Activated naive CD8-positive, alpha-beta T cell treated with anti-CD3 and anti-CD28 coated beads for 36 hours (primary cell): ENCODE results near the gene INPP5D. TPM values are rescaled to one million over a fixed set of nuclear protein-coding genes. Genes with fewer than 3 reads are reported as not detected.

Source experiments
- DNase-seq: peaks from one replicate; pipeline ENCODE4 v3.0.0; 2021
- H3K27ac Mint-ChIP-seq: one replicate; pipeline ENCODE4 v1.8.0; 2022; ENCODE audit warnings: mild to moderate bottlenecking, moderate library complexity, mixed read lengths
- H3K27me3 Mint-ChIP-seq: one replicate; pipeline ENCODE4 v1.8.0; 2022; ENCODE audit warnings: mild to moderate bottlenecking, mixed read lengths
- H3K36me3 Mint-ChIP-seq: one replicate; pipeline ENCODE4 v1.8.0; 2021; ENCODE audit warnings: mild to moderate bottlenecking, mixed read lengths
- H3K4me1 Mint-ChIP-seq: one replicate; pipeline ENCODE4 v1.8.0; 2021; ENCODE audit warnings: mixed read lengths
- H3K4me3 Mint-ChIP-seq: one replicate; pipeline ENCODE4 v1.8.0; 2022; ENCODE audit warnings: mild to moderate bottlenecking, moderate library complexity, mixed read lengths
- H3K9me3 Mint-ChIP-seq: one replicate; pipeline ENCODE4 v1.8.0; 2022; ENCODE audit warnings: mixed read lengths
- total RNA-seq, 2 experiments: library from RNA; stranded (reverse); gene quantifications; one replicate each; pipeline ENCODE4 v1.2.3, GENCODE V29; 2021

INPP5D gene
- total RNA-seq, 2 experiments from 2014 or later: 38.7 to 41.8 TPM

DNA sequence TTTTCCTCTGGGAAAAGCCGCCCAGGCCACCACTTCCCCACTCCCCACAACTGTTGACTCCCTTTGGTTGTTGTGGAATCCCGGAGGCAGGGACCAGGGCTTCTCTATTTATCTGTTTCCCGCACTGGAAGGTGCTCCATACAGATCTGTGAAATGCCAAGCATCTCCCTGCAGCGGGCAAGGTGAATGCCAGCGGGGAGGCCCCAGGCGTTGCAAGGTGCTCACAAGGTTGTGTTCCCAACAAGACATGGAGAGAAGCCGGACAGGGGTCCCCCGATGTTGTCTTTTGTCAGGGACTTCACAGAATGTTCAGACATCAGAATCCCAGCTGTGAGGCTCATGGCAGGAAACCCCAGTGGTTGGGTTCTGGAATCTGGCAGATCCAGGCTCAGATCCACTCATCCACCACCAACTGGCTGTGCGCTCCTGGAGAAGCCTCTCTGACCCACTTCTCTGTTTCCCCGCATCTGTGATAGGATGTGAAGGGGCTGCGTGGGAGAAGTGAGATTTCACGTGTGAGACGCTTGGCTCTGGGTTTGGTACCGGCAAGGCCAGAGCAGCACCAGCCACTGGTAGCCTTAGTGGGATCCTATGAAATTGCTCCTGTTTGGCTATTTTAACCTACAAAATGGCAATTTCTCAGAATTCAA lies 36.3 kb upstream of the INPP5D start:
- DNase-seq: no peak
- Mint-ChIP-seq H3K9me3 (no peaks in the 10 kb centered on the region), H3K27ac (no peak overlapping the region), H3K27me3 (no peaks in the 10 kb centered on the region), H3K36me3 (no peaks in the 10 kb centered on the region), H3K4me1 (no peaks in the 10 kb centered on the region), H3K4me3 (no peak overlapping the region)

DNA sequence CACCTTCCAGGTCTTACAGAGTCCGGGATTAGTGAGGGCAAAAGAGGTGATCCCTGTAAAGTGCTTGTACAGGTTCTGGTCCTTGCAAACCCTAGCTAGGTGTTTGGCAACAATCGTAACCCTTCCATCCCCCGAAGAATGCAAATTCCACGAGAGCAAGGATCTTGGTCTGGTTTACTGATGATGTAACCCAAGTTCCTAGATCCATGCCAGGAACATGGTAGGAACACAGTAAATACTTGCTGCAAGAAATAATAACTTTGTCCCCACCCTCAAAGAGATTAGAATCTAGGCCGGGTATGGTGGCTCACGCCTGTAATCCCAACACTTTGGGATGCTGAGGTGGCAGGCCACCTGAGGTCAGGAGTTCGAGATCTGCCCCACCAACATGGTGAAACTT lies 34.4 kb upstream of the INPP5D start:
- Mint-ChIP-seq H3K4me3 (no peak overlapping the region), H3K9me3 (no peaks in the 10 kb centered on the region)

DNA sequence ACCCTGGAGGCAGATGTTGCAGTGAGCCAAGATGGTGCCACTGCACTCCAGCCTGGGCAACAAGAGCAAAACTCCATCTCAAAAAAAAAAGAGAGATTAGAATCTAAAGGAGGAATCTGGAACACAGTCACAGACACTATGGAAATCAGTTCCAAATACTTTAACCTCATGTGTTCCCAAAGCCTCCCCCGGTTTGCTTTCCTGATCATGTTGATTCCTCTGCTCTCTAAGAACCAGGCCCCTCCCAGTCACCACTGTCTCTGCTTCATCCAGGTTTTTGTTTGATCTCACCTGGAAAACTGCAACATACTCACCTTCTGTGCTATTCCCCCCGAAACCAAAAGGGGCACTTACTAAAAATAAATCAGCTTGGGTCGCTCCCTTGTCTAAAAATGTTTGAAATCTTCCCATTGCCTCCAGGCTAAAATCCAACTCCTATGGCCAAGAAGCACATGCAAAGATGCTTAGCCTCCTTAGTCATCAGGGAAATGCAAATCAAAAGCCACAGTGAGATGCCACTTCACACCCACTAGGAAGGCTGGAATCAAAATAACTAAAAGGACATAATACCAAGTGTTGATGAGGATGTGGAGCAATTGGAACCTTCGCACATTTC lies 33.8 kb upstream of the INPP5D start:
- Mint-ChIP-seq H3K4me3 (no peak overlapping the region), H3K4me1 (no peaks in the 10 kb centered on the region), H3K9me3 (no peaks in the 10 kb centered on the region), H3K27me3 (no peaks in the 10 kb centered on the region), H3K27ac (no peak overlapping the region), H3K36me3 (no peaks in the 10 kb centered on the region)
- no peak for DNase-seq

More for the DNA sequence above, 34.4 kb upstream of the INPP5D start:
- H3K4me1 Mint-ChIP-seq: no peaks in the 10 kb centered on the region
- no peaks in the 10 kb centered on the region for H3K36me3 Mint-ChIP-seq
- no peak for DNase-seq
- no peaks in the 10 kb centered on the region for H3K27me3 Mint-ChIP-seq
- H3K27ac Mint-ChIP-seq: no peak overlapping the region

DNA sequence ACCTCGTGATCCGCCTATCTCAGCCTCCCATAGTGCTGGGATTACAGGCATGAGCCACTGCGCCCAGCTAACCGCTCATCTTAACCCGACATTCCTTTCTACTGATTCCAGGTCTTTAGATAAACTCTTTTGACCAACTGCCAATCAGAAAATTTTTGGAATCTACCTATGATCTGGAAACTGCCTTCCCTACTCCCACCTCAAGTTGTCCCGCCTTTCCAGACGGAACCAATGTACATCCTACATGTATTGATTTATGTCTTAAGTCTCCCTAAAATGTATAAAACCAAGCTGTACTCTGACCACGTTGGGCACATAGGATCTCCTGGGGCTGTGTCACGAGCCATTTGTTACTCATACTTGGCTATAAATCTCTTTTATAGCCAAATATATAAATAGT lies 30.8 kb upstream of the INPP5D start:
- H3K4me1 Mint-ChIP-seq: peaks cover 1% of the 10 kb centered on the region
- H3K9me3 Mint-ChIP-seq: no peaks in the 10 kb centered on the region
- no peaks in the 10 kb centered on the region for H3K27me3 Mint-ChIP-seq
- no peak for DNase-seq
- no peaks in the 10 kb centered on the region for H3K36me3 Mint-ChIP-seq
- H3K27ac Mint-ChIP-seq: no peak overlapping the region
- H3K4me3 Mint-ChIP-seq: no peak overlapping the region

DNA sequence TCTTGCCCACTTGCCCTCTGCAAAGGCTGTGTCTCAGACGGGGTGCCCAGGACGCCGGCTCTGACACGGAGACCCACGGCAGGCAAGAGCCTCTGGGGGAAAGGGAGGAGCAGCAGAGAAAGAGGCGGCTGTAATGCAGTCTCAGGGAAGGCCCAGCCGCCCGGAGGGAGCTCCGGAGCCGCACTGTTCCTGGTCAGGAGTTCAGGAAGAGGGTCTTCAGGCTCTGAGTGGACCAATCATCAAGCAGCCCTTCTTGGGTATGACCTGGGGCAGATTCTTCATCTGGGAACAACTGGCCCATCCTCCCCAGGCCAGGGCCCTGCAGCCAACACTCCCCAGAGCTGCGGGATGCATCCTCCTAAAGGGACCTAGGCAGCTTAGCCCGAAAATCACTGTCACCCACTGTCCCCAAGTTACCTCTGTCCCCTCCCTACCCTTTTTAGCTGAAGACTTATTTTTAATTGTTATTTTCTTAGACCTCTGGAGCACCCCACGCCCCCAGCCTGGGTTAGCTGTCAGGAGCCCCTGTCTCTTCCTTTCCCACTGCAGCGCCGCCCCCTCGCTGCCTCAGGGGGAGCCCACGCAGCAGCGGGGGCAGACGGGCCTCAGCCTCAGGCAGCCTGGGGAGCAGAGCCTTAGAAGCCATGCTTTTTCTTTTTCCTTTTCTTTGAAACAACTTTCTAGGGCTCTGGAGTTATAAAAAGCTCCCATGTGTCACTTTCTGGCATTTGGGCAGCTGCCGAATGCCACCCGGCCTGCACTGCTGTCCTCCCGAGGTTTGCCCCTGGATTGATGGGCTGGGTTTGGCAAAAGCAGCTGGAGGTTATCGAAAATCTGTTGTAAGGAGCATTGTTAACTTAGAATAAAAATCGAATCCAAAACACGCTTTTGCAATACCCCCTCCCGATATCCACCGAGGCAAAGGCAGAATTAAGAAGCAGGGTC lies 28.3 kb upstream of the INPP5D start:
- H3K36me3 Mint-ChIP-seq: no peaks in the 10 kb centered on the region
- peaks cover 1% of the 10 kb centered on the region for H3K4me1 Mint-ChIP-seq
- H3K27ac Mint-ChIP-seq: no peak overlapping the region
- no peak for DNase-seq
- H3K9me3 Mint-ChIP-seq: no peaks in the 10 kb centered on the region
- H3K4me3 Mint-ChIP-seq: no peak overlapping the region
- no peaks in the 10 kb centered on the region for H3K27me3 Mint-ChIP-seq

- Mint-ChIP-seq H3K4me1 (peaks cover 1% of the 10 kb centered on the region), H3K27me3 (no peaks in the 10 kb centered on the region), H3K4me3 (no peak within 1 kb of the TSS), H3K36me3 (no peaks in the 10 kb centered on the region), H3K27ac (no peak within 1 kb of the TSS), H3K9me3 (no peaks in the 10 kb centered on the region)
- DNase-seq: no peak
These were observed 27.4 kb upstream of the INPP5D start, which contains the start of gene NEU2 for GRCh38 chr2:233032551-233033320. TSS of gene NEU2 (plus strand) at chr2:233032672. CDS start at chr2:233032672, 0 bp downstream.

DNA sequence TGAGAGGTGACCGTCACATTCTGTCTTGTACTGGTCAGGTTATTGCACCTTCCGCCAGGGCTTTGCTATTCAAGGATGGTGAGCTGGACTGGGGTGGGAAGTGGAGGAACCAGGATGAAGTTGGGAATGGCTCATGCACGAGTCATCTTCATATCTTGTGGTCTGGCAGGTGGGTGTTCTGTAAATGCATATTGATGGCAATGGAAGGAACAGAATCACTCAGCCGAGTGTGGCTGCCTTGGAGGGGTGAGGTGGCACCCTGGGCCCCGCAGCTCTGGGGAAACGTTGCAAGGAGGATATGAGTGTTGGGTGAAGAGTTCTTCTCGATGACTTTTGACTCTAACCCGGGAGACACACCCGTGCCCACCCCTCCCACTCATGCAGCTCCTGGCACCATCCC lies 26.5 kb upstream of the INPP5D start:
- DNase-seq: no peak
- peaks cover 1% of the 10 kb centered on the region for H3K4me1 Mint-ChIP-seq
- H3K27me3 Mint-ChIP-seq: no peaks in the 10 kb centered on the region
- no peak overlapping the region for H3K27ac Mint-ChIP-seq
- no peaks in the 10 kb centered on the region for H3K9me3 Mint-ChIP-seq
- H3K4me3 Mint-ChIP-seq: no peak overlapping the region
- H3K36me3 Mint-ChIP-seq: no peaks in the 10 kb centered on the region

GRCh38 chr2:233034091-233034882 lies 25.9 kb upstream of the INPP5D start:
- H3K4me1 Mint-ChIP-seq: peaks cover 1% of the 10 kb centered on the region
- no peaks in the 10 kb centered on the region for H3K27me3 Mint-ChIP-seq
- no peaks in the 10 kb centered on the region for H3K9me3 Mint-ChIP-seq
- no peak overlapping the region for H3K4me3 Mint-ChIP-seq
- DNase-seq: no peak
- no peak overlapping the region for H3K27ac Mint-ChIP-seq
- H3K36me3 Mint-ChIP-seq: no peaks in the 10 kb centered on the region

DNA sequence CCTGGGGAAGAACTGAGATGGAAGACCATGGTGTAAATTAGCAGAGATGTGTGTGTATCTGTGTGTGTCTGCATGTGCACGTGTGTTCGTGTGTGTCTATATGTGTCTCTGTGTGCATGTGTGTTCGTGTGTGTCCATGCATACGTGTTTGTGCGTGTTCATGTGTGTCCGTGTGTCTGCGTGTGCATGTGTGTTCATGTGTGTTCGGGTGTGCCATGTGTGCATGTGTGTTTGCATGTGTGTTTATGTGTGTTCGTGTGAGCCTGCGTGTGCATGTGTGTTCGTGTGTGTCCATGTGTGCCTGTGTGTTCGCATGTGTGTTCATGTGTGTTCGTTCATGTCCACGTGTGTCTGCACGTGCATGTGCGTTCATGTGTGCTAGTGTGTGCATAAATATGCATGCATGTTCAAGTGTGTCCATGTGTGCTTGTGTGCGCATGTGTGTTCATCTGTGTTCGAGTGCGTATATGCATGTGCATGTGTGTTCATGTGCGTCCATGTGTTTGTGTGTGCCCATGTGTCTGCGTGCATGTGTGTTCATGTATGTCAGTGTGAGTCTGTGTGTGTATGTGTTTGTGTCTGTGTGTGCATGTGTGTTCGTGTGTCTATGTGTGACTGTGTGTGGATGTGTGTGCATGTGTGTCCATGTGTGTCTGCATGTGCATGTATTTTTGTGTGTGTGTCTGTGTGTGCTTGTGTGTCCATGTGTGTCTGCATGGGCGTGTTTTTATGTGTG lies 24.5 kb upstream of the INPP5D start:
- Mint-ChIP-seq H3K27ac (no peak overlapping the region), H3K4me1 (peaks cover 1% of the 10 kb centered on the region), H3K4me3 (no peak overlapping the region), H3K27me3 (no peaks in the 10 kb centered on the region), H3K9me3 (no peaks in the 10 kb centered on the region), H3K36me3 (no peaks in the 10 kb centered on the region)
- DNase-seq: no peak

GRCh38 chr2:233036162-233036838 lies 23.8 kb upstream of the INPP5D start:
- DNase-seq: no peak
- H3K27me3 Mint-ChIP-seq: no peaks in the 10 kb centered on the region
- H3K4me3 Mint-ChIP-seq: no peak overlapping the region
- H3K9me3 Mint-ChIP-seq: no peaks in the 10 kb centered on the region
- H3K36me3 Mint-ChIP-seq: no peaks in the 10 kb centered on the region
- H3K4me1 Mint-ChIP-seq: peaks cover 1% of the 10 kb centered on the region
- no peak overlapping the region for H3K27ac Mint-ChIP-seq

DNA sequence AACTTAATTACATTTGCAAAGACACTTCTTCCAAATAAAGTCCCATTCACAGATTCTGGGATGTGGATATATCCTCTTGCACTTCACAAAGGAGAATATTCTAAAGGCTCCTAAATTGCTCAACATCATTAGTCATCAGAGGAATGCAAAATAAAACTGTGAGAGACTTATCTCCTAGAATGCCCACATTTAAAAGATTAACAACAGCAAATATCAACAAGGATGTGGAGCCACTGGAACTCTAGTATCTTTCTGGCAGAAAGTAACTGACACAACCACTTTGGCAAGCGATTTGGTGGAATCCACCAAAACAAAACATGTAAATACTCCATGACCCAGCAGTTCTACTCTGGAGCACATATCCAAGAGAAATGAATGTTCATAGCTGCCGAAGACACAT lies 23.1 kb upstream of the INPP5D start:
- Mint-ChIP-seq H3K4me3 (no peak overlapping the region), H3K27me3 (no peaks in the 10 kb centered on the region), H3K4me1 (peaks cover 1% of the 10 kb centered on the region)

DNA sequence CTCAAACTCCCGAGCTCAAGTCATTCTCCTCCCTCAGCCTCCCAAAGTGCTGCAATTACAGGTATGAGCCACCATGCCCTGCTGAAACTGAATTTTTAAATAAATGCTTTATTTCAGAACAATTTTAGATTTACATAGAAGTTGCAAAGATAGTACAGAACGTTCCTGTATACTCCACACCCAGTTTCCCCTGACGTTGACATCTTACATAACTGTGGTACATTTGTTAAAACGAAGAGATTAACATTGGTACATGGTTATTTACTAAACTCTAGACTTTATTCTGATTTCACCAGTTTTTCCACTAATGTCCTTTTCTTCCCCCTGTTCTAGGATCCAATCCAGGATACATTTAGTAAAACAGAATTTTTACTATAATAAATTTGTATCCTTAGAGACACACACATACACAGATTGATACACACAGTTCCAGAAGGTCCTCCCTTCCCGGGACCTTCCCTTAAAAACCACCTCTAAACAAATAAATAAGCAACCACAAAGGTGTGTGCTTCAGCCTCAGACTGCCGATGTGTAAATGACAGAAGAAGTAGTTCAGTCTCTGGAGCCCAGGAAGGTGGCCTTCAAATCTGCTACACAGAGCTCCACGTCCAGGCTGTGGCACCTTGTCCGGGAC lies 20.8 kb upstream of the INPP5D start:
- no peak overlapping the region for H3K27ac Mint-ChIP-seq
- DNase-seq: no peak
- no peaks in the 10 kb centered on the region for H3K36me3 Mint-ChIP-seq
- peaks cover 3% of the 10 kb centered on the region for H3K27me3 Mint-ChIP-seq
- no peak overlapping the region for H3K4me3 Mint-ChIP-seq
- H3K4me1 Mint-ChIP-seq: no peaks in the 10 kb centered on the region
- H3K9me3 Mint-ChIP-seq: no peaks in the 10 kb centered on the region

More for the DNA sequence above, 23.1 kb upstream of the INPP5D start:
- H3K27ac Mint-ChIP-seq: no peak overlapping the region
- no peak for DNase-seq
- no peaks in the 10 kb centered on the region for H3K9me3 Mint-ChIP-seq
- H3K36me3 Mint-ChIP-seq: no peaks in the 10 kb centered on the region
